ENCODE results near the gene TMEM88. TPM values are rescaled to one million over a fixed set of nuclear protein-coding genes. Genes with fewer than 3 reads are reported as not detected.

The TMEM88 gene
- total and polyA plus RNA-seq, 2 experiments from 2014 or later = not detected

DNA sequence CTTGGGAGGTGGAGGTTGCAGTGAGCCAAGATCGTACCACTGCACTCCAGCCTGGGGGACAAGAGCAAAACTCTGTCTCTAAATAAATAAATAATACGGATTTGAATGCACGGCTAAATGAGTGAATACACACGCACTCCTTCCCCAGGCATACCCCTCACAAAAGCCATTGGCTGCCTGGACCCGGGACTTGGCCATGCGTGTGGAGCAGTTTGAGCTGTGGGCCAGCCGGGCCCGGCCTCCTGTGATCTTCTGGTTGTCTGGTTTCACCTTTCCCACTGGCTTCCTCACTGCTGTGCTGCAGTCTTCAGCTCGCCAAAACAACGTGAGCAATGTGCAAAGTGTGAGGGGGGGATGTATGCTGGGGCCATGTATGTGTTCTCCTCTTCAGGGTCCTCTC, 22.4 kb upstream of the TMEM88 start:
- no peaks in the 10 kb centered on the region for H4K20me1 ChIP-seq (ENCODE audit: insufficient read depth)
- no peaks in the 10 kb centered on the region for H3K9me3 ChIP-seq (ENCODE audit: low read depth)
- H3K4me2 ChIP-seq (ENCODE audit: unreplicated experiment) = no peak overlapping the region
- peaks cover 6% of the 10 kb centered on the region; the same call in 1 of the 2 replicates for H3K79me2 ChIP-seq (ENCODE audit: insufficient read depth)
- H3K4me3 ChIP-seq = no peak overlapping the region
- H2AFZ ChIP-seq = no peak overlapping the region
- H3K36me3 ChIP-seq (ENCODE audit: low read depth) = no peaks in the 10 kb centered on the region
- no peak for DNase-seq
- 55 to 56% methylated on average over 10 of the region's 10 CpGs for WGBS, 2 experiments (ENCODE audit: low coverage in 1 of 2, low lambda C conversion rate in 2 of 2, missing lambda C conversion rate in 2 of 2)
- no peak overlapping the region for H3K9ac ChIP-seq
- H3K4me1 ChIP-seq (ENCODE audit: insufficient read depth) = peaks cover 9% of the 10 kb centered on the region
- H3F3A ChIP-seq (ENCODE audit: insufficient read depth) = peaks cover 7% of the 10 kb centered on the region; the same call in 1 of the 2 replicates
- in situ Hi-C loops (cut with MboI) = loop anchor here (10.0 kb wide), 1 partner anchor 58 kb away; no protein-coding TSS in a partner anchor
- no peak for TF ChIP-seq EZH2phosphoT487 (IDR thresholded peaks at IDR 0.05; ENCODE audit: insufficient read depth, low read depth)
- no peak for TF ChIP-seq EZH2 (IDR thresholded peaks at IDR 0.05; ENCODE audit: insufficient read depth, poor library complexity, severe bottlenecking)
- no peaks in the 10 kb centered on the region for H3K9me2 ChIP-seq (ENCODE audit: insufficient read depth)
- no peaks in the 10 kb centered on the region for H3K27me3 ChIP-seq (replicated peaks; ENCODE audit: insufficient read depth)
- H3K27ac ChIP-seq = no peak overlapping the region

DNA sequence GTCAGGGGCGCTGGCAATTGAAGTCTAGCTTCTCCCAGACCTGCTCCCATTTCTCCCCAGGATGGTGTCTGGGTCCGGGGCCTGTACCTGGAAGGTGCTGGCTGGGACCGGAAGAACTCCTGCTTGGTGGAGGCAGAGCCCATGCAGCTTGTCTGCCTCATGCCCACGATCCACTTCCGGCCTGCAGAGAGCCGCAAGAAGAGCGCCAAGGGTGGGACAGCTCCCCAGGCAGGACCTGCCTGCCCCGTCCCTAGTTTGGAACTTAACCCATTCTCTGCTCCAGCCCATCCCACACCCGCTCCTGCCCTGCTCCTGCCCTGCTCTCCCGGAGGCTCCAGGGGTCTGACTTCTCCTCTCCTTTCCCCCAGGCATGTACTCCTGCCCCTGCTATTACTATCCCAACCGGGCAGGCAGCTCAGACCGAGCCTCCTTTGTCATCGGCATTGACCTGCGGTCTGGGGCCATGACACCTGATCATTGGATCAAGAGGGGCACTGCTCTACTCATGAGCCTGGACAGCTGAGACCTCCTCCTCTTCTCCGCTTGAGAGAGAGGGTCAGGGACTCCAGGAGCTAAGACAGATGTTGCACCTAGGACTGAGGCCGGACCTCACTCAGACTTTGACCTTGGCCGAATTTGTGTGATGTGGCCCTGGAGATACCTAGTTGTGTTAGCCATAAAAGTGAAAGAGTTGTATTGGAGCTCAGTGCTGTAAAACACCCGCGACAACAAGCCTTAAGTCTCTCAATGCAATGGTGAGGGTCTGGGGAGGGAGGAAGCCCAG, 21.7 kb upstream of the TMEM88 start:
- TF ChIP-seq EZH2phosphoT487 (IDR thresholded peaks at IDR 0.05; ENCODE audit: insufficient read depth, low read depth) = no peak
- TF ChIP-seq EZH2 (IDR thresholded peaks at IDR 0.05; ENCODE audit: insufficient read depth, poor library complexity, severe bottlenecking) = no peak
- H3K4me3 ChIP-seq = peak overlapping the region; percentile 83

DNA sequence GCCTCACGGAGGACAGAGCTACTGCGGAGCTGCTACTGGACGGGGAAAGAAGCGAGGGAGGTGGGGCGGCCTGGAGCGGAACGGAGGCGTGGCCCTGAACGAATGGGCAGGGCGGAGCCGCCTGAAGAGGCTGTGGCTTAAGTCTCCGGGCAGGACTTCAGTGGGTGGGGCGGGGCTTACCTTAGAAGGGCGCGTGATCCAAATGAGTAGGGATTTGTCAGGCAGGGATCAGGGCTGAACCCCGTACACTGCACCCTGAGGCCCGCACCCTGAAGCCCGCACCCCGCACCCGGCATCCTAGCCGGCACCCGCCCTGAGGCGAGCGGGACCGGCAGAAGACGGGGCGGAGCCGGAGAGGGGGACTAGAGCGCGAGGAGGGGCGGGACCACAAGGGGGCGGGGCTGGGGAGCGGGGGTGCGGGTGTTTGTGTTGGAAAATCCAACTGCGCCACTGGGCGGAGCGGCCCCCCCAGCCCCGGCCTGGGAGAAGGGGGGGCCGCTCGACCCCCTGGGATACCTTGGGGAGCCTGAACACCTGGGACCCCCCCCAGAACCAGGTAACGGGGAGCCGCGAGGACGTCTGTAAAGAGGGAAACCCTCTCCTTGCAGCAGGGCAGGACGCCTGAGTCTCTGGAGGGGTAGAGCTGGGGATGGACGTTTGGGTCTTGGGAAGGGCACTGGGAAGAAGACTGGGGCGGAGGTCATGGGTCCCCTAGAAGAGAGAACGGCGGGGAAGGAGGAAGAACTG, 20.9 kb upstream of the TMEM88 start, which contains the start of gene KDM6B:
Gene KDM6B, plus strand, starts transcription at position 423 of the 747 bp plus-strand sequence. CDS start 11,338 bp downstream, outside the sequence.
- Histone ChIP-seq H3K27ac (peak within 1 kb of the TSS; percentile 97), H3K79me2 (ENCODE audit: insufficient read depth) (peaks cover 15% of the 10 kb centered on the region), H3K27me3 (replicated peaks; ENCODE audit: insufficient read depth) (no peaks in the 10 kb centered on the region), H3K4me2 (ENCODE audit: unreplicated experiment) (peak within 1 kb of the TSS; percentile 81), H3K9me2 (ENCODE audit: insufficient read depth) (no peaks in the 10 kb centered on the region), H3K4me1 (ENCODE audit: insufficient read depth) (peaks cover 17% of the 10 kb centered on the region), H4K20me1 (ENCODE audit: insufficient read depth) (no peaks in the 10 kb centered on the region), H3K4me3 (peak within 1 kb of the TSS; percentile 83), H3K9me3 (ENCODE audit: low read depth) (no peaks in the 10 kb centered on the region), H3K36me3 (ENCODE audit: low read depth) (no peaks in the 10 kb centered on the region), H3F3A (ENCODE audit: insufficient read depth) (peaks cover 9% of the 10 kb centered on the region; the same call in 1 of the 2 replicates), H3K9ac (peak within 1 kb of the TSS; percentile 96), H2AFZ (peak within 1 kb of the TSS; percentile 79)
- in situ Hi-C loops (cut with MboI) = loop anchor here (10.0 kb wide), 1 partner anchor 59 kb away; no protein-coding TSS in a partner anchor
- peak; percentile 98 for DNase-seq
- no peak for TF ChIP-seq EZH2 (IDR thresholded peaks at IDR 0.05; ENCODE audit: insufficient read depth, poor library complexity, severe bottlenecking)
- no peak for TF ChIP-seq EZH2phosphoT487 (IDR thresholded peaks at IDR 0.05; ENCODE audit: insufficient read depth, low read depth)
- WGBS, 2 experiments (ENCODE audit: low coverage in 1 of 2, low lambda C conversion rate in 2 of 2, missing lambda C conversion rate in 2 of 2) = 1 to 2% methylated on average over 23 to 49 of the region's 49 CpGs

More for the DNA sequence above, 21.7 kb upstream of the TMEM88 start:
- H3K9ac ChIP-seq = 0 out of 2 replicates have a peak overlapping the region, but pooled peaks have one; percentile 96
- no peaks in the 10 kb centered on the region for H3K27me3 ChIP-seq (replicated peaks; ENCODE audit: insufficient read depth)
- H3K27ac ChIP-seq = no peak overlapping the region
- H2AFZ ChIP-seq = peak overlapping the region; percentile 79
- no peaks in the 10 kb centered on the region for H3K9me3 ChIP-seq (ENCODE audit: low read depth)
- no peak for DNase-seq
- H3F3A ChIP-seq (ENCODE audit: insufficient read depth) = peaks cover 9% of the 10 kb centered on the region; the same call in 1 of the 2 replicates
- in situ Hi-C loops (cut with MboI) = loop anchor here (10.0 kb wide), 1 partner anchor 58 kb away; no protein-coding TSS in a partner anchor
- no peaks in the 10 kb centered on the region for H3K9me2 ChIP-seq (ENCODE audit: insufficient read depth)
- H3K4me2 ChIP-seq (ENCODE audit: unreplicated experiment) = peak overlapping the region; percentile 81
- H3K36me3 ChIP-seq (ENCODE audit: low read depth) = no peaks in the 10 kb centered on the region
- H3K4me1 ChIP-seq (ENCODE audit: insufficient read depth) = peaks cover 15% of the 10 kb centered on the region
- peaks cover 10% of the 10 kb centered on the region; the same call in 1 of the 2 replicates for H3K79me2 ChIP-seq (ENCODE audit: insufficient read depth)
- WGBS, 2 experiments (ENCODE audit: low coverage in 1 of 2, low lambda C conversion rate in 2 of 2, missing lambda C conversion rate in 2 of 2) = 16 to 19% methylated on average over 19 of the region's 19 CpGs
- no peaks in the 10 kb centered on the region for H4K20me1 ChIP-seq (ENCODE audit: insufficient read depth)

DNA sequence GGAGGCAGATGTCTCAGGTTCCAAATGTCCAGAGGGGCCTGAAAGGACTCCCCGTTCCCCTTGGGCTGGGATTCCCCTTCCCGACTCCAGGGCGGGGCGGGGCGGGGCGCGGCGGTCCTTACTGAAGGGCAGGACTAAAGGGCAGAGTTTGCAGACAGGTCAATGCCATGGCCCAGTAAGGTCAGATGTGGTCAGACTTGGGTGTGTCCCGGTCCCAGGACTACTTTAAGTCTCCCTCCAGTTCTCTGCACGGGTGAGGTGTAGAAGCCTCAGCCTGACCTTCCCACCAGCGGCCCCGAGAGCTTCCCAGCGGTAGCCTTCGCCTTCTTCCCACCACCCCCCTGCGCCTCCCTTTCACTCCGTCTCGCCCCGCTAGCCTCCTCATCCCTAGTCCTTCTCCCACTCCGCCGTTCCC, 20.3 kb upstream of the TMEM88 start:
- Histone ChIP-seq H3K9ac (peak overlapping the region; percentile 96), H3F3A (ENCODE audit: insufficient read depth) (peaks cover 9% of the 10 kb centered on the region; the same call in 1 of the 2 replicates), H3K9me2 (ENCODE audit: insufficient read depth) (no peaks in the 10 kb centered on the region), H3K27me3 (replicated peaks; ENCODE audit: insufficient read depth) (no peaks in the 10 kb centered on the region), H3K9me3 (ENCODE audit: low read depth) (no peaks in the 10 kb centered on the region), H3K4me3 (peak overlapping the region; percentile 83), H3K4me1 (ENCODE audit: insufficient read depth) (peaks cover 17% of the 10 kb centered on the region), H3K27ac (peak overlapping the region; percentile 97), H2AFZ (peak overlapping the region; percentile 79), H3K36me3 (ENCODE audit: low read depth) (no peaks in the 10 kb centered on the region), H3K79me2 (ENCODE audit: insufficient read depth) (peaks cover 20% of the 10 kb centered on the region), H4K20me1 (ENCODE audit: insufficient read depth) (no peaks in the 10 kb centered on the region), H3K4me2 (ENCODE audit: unreplicated experiment) (peak overlapping the region; percentile 81)
- no peak for TF ChIP-seq EZH2phosphoT487 (IDR thresholded peaks at IDR 0.05; ENCODE audit: insufficient read depth, low read depth)
- no peak for TF ChIP-seq EZH2 (IDR thresholded peaks at IDR 0.05; ENCODE audit: insufficient read depth, poor library complexity, severe bottlenecking)
- in situ Hi-C loops (cut with MboI) = loop anchor here (10.0 kb wide), 1 partner anchor 60 kb away; no protein-coding TSS in a partner anchor
- peak; percentile 61 for DNase-seq
- WGBS, 2 experiments (ENCODE audit: low coverage in 1 of 2, low lambda C conversion rate in 2 of 2, missing lambda C conversion rate in 2 of 2) = 2% methylated on average over 8 to 20 of the region's 20 CpGs
